Jurkat, Clone E6-1 (cell line): ENCODE data around the gene CFAP46.
A peak's percentile ranks its signal among the peaks of the same experiment; 100 is the strongest.

ENCODE experiments used
- DNase-seq: peaks from one replicate; pipeline ENCODE4 v3.0.0-alpha.2; 2011; ENCODE audit warnings: low read depth, low spot score
- H3K4me3 ChIP-seq: 2 replicates; pipeline ENCODE4 v1.5.1; 2011; ENCODE audit warnings: mild to moderate bottlenecking, low read length, control low read depth, moderate library complexity

Gene CFAP46

GRCh38 chr10:132877473-132877872 is 64.9 kb downstream of the CFAP46 start:
- no peak overlapping the region for H3K4me3 ChIP-seq
- no peak for DNase-seq

GRCh38 chr10:132876993-132877431 is 65.4 kb downstream of the CFAP46 start:
- H3K4me3 ChIP-seq: no peak overlapping the region
- no peak for DNase-seq

- H3K4me3 ChIP-seq: no peak overlapping the region
- no peak for DNase-seq
Measured at GRCh38 chr10:132876131-132876860, 66.1 kb downstream of the CFAP46 start.

- DNase-seq: no peak
- H3K4me3 ChIP-seq: no peak overlapping the region
Measured at GRCh38 chr10:132875435-132875834, 66.9 kb downstream of the CFAP46 start.

- no peak overlapping the region for H3K4me3 ChIP-seq
- DNase-seq: no peak
Measured at GRCh38 chr10:132873395-132873794, 69.0 kb downstream of the CFAP46 start.

- no peak for DNase-seq
Measured at GRCh38 chr10:132872658-132873057, 69.7 kb downstream of the CFAP46 start.

GRCh38 chr10:132870426-132870825 is 71.9 kb downstream of the CFAP46 start:
- no peak for DNase-seq
- H3K4me3 ChIP-seq: no peak overlapping the region

More at GRCh38 chr10:132872658-132873057, 69.7 kb downstream of the CFAP46 start:
- no peak overlapping the region for H3K4me3 ChIP-seq

- H3K4me3 ChIP-seq: no peak overlapping the region
- no peak for DNase-seq
Measured at GRCh38 chr10:132869621-132870020, 72.7 kb downstream of the CFAP46 start.

- DNase-seq: no peak
- no peak overlapping the region for H3K4me3 ChIP-seq
Measured at GRCh38 chr10:132868995-132869394, 73.4 kb downstream of the CFAP46 start.

GRCh38 chr10:132867801-132868644 is 74.3 kb downstream of the CFAP46 start:
- no peak overlapping the region for H3K4me3 ChIP-seq
- no peak for DNase-seq

GRCh38 chr10:132866601-132867381 is 75.6 kb downstream of the CFAP46 start:
- no peak for DNase-seq
- H3K4me3 ChIP-seq: no peak overlapping the region

GRCh38 chr10:132865851-132866600 is 76.3 kb downstream of the CFAP46 start:
- no peak for DNase-seq
- no peak overlapping the region for H3K4me3 ChIP-seq

GRCh38 chr10:132865171-132865631 is 77.2 kb downstream of the CFAP46 start:
- H3K4me3 ChIP-seq: no peak overlapping the region
- DNase-seq: no peak

- no peak overlapping the region for H3K4me3 ChIP-seq
Measured at GRCh38 chr10:132862485-132863420, 79.6 kb downstream of the CFAP46 start.

GRCh38 chr10:132861884-132862461 is 80.4 kb downstream of the CFAP46 start:
- DNase-seq: no peak
- H3K4me3 ChIP-seq: no peak overlapping the region

More at GRCh38 chr10:132862485-132863420, 79.6 kb downstream of the CFAP46 start:
- DNase-seq: peak; percentile 42

- H3K4me3 ChIP-seq: no peak overlapping the region
- no peak for DNase-seq
Measured at GRCh38 chr10:132861116-132861691, 81.2 kb downstream of the CFAP46 start.

- H3K4me3 ChIP-seq: no peak overlapping the region
- no peak for DNase-seq
Measured at GRCh38 chr10:132860532-132860931, 81.8 kb downstream of the CFAP46 start.
